T-helper 2 cell treated with Interferon-gamma antibody and Interleukin-4, amounts not matched to agents 5 μg/mL and 100 μg/mL, for 36 hours (primary cell): ENCODE data around the gene AIMP2.
"Not testable (repeated sequence)": the region's sequence is repeated elsewhere in the genome, so short reads cannot be mapped to it uniquely, and the experiment has no call there.

Experiments
- DNase-seq: peaks from one replicate; pipeline ENCODE4 v3.0.0; 2021; ENCODE audit warnings: low spot score
- H3K27ac Mint-ChIP-seq: one replicate; pipeline ENCODE4 v1.8.0; 2021; ENCODE audit warnings: mild to moderate bottlenecking, mixed read lengths
- H3K27me3 Mint-ChIP-seq: one replicate; pipeline ENCODE4 v1.8.0; 2021; ENCODE audit warnings: low read depth, mixed read lengths
- H3K36me3 Mint-ChIP-seq: one replicate; pipeline ENCODE4 v1.8.0; 2021; ENCODE audit warnings: low read depth, mixed read lengths
- H3K4me1 Mint-ChIP-seq: one replicate; pipeline ENCODE4 v1.8.0; 2021; ENCODE audit warnings: low read depth, mixed read lengths
- H3K4me3 Mint-ChIP-seq: one replicate; pipeline ENCODE4 v1.8.0; 2022; ENCODE audit warnings: mild to moderate bottlenecking, moderate library complexity, mixed read lengths
- H3K9me3 Mint-ChIP-seq: one replicate; pipeline ENCODE4 v1.8.0; 2021; ENCODE audit warnings: mixed read lengths

AIMP2 gene

GRCh38 chr7:6008668-6009611 is at the start of gene AIMP2, which contains the start of gene PMS2:
TSS of gene AIMP2 (plus strand) at chr7:6009272. CDS start at chr7:6009364, 92 bp downstream.
TSS of gene PMS2 (minus strand) at chr7:6009049. CDS start at chr7:6009019, 30 bp downstream.
- H3K4me3 Mint-ChIP-seq, result peak within 1 kb of the TSS; percentile 92
- no peaks in the 10 kb centered on the region for H3K9me3 Mint-ChIP-seq
- H3K27me3 Mint-ChIP-seq, result no peaks in the 10 kb centered on the region
- H3K27ac Mint-ChIP-seq, result peak within 1 kb of the TSS; percentile 94
- H3K36me3 Mint-ChIP-seq, result peaks cover 20% of the 10 kb centered on the region
- H3K4me1 Mint-ChIP-seq, result peaks cover 29% of the 10 kb centered on the region
- peak; percentile 98 for DNase-seq

DNA sequence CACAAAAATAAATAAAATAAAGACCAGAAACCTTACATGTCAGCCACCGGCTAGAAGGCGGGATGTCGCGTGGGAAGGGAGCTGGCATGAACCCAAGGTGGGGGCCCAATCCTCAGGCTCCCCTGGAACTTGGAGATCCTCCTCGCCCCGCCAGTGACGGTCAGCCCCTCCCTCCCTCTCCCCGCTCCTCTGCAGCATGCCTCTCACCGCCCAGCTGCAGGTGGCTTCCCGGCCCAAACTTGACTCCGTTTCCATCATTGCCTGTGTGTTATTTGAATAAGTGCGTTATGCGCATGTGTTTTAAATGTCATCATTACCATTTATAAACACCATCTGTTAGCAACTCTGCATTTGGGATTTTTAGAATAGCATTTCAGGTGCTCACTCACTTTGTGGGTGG is 45.9 kb upstream of the AIMP2 start:
- H3K27me3 Mint-ChIP-seq, H3K4me1 Mint-ChIP-seq, H3K36me3 Mint-ChIP-seq, DNase-seq, H3K27ac Mint-ChIP-seq, H3K9me3 Mint-ChIP-seq, H3K4me3 Mint-ChIP-seq: not testable (repeated sequence)

GRCh38 chr7:5963810-5964209 is 45.3 kb upstream of the AIMP2 start:
- not testable (repeated sequence) for H3K27me3 Mint-ChIP-seq, DNase-seq, H3K27ac Mint-ChIP-seq, H3K9me3 Mint-ChIP-seq, H3K4me1 Mint-ChIP-seq, H3K4me3 Mint-ChIP-seq, H3K36me3 Mint-ChIP-seq

GRCh38 chr7:5970347-5970911 is 38.6 kb upstream of the AIMP2 start, which contains the start of gene RSPH10B:
TSS of gene RSPH10B (minus strand) at chr7:5970689. CDS start at chr7:5967116, 3,573 bp downstream.
- H3K4me1 Mint-ChIP-seq, H3K4me3 Mint-ChIP-seq, DNase-seq, H3K27me3 Mint-ChIP-seq, H3K27ac Mint-ChIP-seq, H3K36me3 Mint-ChIP-seq, H3K9me3 Mint-ChIP-seq: not testable (repeated sequence)

DNA sequence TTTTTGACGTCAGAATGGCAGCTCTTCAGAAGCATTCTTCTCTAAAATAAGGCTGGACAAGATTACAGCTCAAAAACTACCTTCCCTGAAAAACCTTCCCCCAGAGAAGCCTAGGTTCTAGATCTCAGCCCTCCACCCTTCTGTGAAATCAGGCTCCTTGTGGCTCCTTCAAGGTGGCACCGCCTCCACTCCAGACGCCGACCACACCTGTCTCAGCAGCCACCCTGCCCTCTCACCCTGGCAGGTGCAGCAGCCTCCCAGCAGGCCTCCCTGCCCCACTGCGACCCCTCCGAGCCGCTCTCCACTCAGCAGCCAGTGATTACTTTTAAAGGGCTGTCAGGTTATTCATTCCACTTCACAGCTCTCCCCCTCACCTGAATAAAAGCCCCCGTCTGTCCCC is 35.5 kb upstream of the AIMP2 start:
- H3K27me3 Mint-ChIP-seq, H3K9me3 Mint-ChIP-seq, H3K4me1 Mint-ChIP-seq: not testable (repeated sequence)

DNA sequence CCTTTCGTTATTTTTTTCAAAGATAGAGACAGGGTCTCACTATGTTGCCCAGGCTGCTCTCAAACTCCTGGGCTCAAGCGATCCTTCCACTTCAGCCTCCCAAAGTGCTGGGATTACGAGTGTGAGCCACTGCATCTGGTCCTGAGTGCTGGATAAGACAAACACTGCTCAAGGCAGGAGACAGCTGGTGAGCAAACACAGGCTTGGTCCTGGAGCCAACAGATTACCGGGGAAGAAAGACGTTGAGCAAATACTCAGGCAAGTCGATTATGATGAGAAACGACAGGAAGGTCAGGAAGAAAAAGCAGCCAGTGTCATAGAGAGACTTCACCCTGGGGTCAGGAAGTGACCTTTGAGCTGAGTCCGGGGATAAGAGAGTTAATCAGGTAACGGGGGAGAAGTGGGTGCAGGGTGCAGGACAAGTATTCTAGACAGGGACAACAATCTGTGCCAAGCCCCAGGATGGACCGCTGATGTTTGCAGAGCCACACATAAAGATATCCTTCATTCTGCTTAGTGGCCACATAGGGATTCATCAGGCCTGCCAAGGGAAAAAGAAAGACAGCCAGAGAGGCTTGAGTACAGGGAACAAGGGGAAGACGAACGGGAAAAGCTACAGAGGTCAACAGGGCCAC is 29.3 kb upstream of the AIMP2 start:
- H3K4me3 Mint-ChIP-seq, DNase-seq, H3K27ac Mint-ChIP-seq, H3K9me3 Mint-ChIP-seq, H3K4me1 Mint-ChIP-seq, H3K27me3 Mint-ChIP-seq: not testable (repeated sequence)
- peaks cover 15% of the 10 kb centered on the region for H3K36me3 Mint-ChIP-seq

More for the DNA sequence above, 35.5 kb upstream of the AIMP2 start:
- not testable (repeated sequence) for H3K36me3 Mint-ChIP-seq, H3K27ac Mint-ChIP-seq, H3K4me3 Mint-ChIP-seq, DNase-seq

DNA sequence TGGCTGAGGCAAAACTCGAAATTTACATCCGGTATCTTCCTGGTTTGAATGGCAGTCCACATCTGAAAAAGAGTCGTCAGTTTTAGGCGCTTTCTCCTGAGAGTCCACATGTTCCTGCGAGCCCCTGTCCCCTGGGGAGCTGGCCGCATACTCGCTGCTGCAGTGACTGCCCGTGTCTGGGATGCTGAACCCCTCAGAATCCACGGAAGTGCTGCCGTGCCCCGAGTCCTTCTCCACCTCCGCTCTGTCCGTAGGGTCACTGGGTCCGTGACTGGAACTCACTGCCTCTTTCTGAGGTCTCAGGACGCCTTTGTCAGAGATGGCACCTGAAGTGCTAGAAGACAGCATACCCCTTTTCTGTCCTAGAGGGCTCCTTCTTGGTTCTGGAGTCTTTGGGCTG is 22.0 kb upstream of the AIMP2 start:
- H3K4me1 Mint-ChIP-seq, H3K4me3 Mint-ChIP-seq, H3K9me3 Mint-ChIP-seq, H3K27ac Mint-ChIP-seq, DNase-seq, H3K27me3 Mint-ChIP-seq: not testable (repeated sequence)
- H3K36me3 Mint-ChIP-seq, result peaks cover 20% of the 10 kb centered on the region

DNA sequence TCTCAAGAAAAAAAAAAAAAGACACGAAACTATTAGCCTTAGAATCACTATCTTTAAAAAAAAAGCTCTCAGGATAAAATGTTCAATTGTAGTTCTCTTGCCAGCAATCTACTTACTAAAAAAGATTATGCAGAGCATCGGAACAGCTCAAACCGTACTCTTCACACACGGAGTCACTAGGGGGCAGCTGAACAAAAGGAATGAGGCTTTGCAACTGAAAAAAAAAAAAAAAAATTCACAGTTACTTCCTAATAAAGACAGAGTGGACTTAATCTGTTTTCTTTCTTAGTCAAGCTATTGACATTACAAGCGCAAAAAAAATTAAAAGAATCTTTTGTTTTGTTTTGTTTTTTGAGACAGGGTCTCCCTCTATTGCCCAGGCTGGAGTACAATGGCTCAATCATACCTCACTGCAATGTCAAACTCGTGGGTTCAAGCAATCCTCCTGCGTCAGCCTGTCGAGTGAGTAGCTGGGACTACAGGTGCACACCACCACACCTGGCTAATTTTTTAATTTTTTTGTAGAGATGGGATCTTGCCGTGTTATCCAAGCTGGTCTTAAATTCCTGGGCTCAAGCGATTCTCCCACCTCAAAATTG is 11.8 kb upstream of the AIMP2 start:
- DNase-seq, result no peak
- peaks cover 31% of the 10 kb centered on the region for H3K36me3 Mint-ChIP-seq
- H3K27ac Mint-ChIP-seq, result no peak overlapping the region
- no peaks in the 10 kb centered on the region for H3K27me3 Mint-ChIP-seq
- H3K4me1 Mint-ChIP-seq, result peaks cover 9% of the 10 kb centered on the region
- H3K9me3 Mint-ChIP-seq, result no peaks in the 10 kb centered on the region
- H3K4me3 Mint-ChIP-seq, result no peak overlapping the region

DNA sequence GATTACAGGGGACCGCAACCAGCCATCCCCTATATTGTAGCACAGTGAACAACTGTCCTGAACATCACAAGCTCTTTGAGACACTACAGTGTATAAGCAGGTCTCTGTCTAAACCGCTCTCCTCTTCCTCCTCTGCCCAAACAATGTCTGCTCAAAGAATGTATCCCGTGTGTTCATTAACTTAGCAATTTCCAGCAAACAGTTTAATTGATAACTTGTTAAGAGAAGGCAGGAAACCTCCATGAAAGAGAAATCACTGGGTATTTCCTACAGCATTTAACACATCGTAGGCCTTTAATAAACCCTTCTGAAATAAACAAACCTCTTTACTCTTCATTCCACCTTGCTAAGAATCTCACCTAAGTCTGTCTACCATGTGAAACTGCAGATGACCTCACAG is 1.7 kb upstream of the AIMP2 start:
- H3K27me3 Mint-ChIP-seq, result no peaks in the 10 kb centered on the region

GRCh38 chr7:6007835-6008590 is 1.1 kb upstream of the AIMP2 start:
- H3K27ac Mint-ChIP-seq, DNase-seq, H3K27me3 Mint-ChIP-seq, H3K9me3 Mint-ChIP-seq: not testable (repeated sequence)
- Mint-ChIP-seq H3K4me1 (peaks cover 27% of the 10 kb centered on the region), H3K4me3 (peak overlapping the region; percentile 92), H3K36me3 (peaks cover 23% of the 10 kb centered on the region)

More for the DNA sequence above, 1.7 kb upstream of the AIMP2 start:
- DNase-seq, result no peak
- Mint-ChIP-seq H3K9me3 (no peaks in the 10 kb centered on the region), H3K4me1 (peaks cover 24% of the 10 kb centered on the region), H3K27ac (peak overlapping the region; percentile 42), H3K36me3 (peaks cover 21% of the 10 kb centered on the region), H3K4me3 (peak overlapping the region; percentile 39)

DNA sequence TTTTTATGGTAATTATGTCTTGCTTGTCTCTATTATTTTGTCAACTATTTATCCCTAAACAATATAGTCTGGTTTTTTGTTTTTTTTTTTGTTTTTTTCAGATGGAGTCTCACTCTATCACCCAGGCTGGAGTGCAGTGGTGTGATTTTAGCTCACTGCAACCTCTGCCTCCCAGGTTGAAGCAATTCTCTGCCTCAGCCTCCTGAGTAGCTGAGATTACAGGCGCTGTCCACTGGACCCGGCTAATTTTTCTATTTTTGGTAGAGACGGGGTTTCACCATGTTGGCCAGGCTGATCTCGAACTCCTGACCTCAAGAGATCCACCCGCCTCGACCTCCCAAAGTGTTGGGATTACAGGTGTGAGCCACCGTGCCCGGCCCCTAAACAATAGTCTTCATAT is 1.3 kb downstream of the AIMP2 start:
- H3K9me3 Mint-ChIP-seq, H3K27me3 Mint-ChIP-seq, DNase-seq: not testable (repeated sequence)
- peak overlapping the region; percentile 88 for H3K27ac Mint-ChIP-seq
- peaks cover 30% of the 10 kb centered on the region for H3K4me1 Mint-ChIP-seq
- peak overlapping the region; percentile 87 for H3K4me3 Mint-ChIP-seq
- peaks cover 24% of the 10 kb centered on the region for H3K36me3 Mint-ChIP-seq

- H3K36me3 Mint-ChIP-seq, result peaks cover 27% of the 10 kb centered on the region
- H3K27ac Mint-ChIP-seq, result no peak overlapping the region
- peak overlapping the region; percentile 10 for H3K4me3 Mint-ChIP-seq
- no peaks in the 10 kb centered on the region for H3K9me3 Mint-ChIP-seq
- peaks cover 30% of the 10 kb centered on the region for H3K4me1 Mint-ChIP-seq
- DNase-seq, result no peak
- H3K27me3 Mint-ChIP-seq, result no peaks in the 10 kb centered on the region
These were observed 2.5 kb downstream of the AIMP2 start for GRCh38 chr7:6011541-6011940.

- peaks cover 32% of the 10 kb centered on the region for H3K36me3 Mint-ChIP-seq
- no peaks in the 10 kb centered on the region for H3K27me3 Mint-ChIP-seq
- H3K4me3 Mint-ChIP-seq, result no peak overlapping the region
- DNase-seq, result no peak
- H3K9me3 Mint-ChIP-seq, result no peaks in the 10 kb centered on the region
- peaks cover 25% of the 10 kb centered on the region for H3K4me1 Mint-ChIP-seq
- H3K27ac Mint-ChIP-seq, result peak overlapping the region; percentile 12
These were observed 3.5 kb downstream of the AIMP2 start for GRCh38 chr7:6012355-6013104.
